Measurements from ENCODE around the gene PRAF2. TPM values are rescaled to one million over a fixed set of nuclear protein-coding genes. Genes with fewer than 3 reads are reported as not detected.
A peak's percentile ranks its signal among the peaks of the same experiment; 100 is the strongest.

PRAF2 gene
- total RNA-seq, 4 donors from 2014 or later: 2.3 to 9.5 (median 5.9) TPM

DNA sequence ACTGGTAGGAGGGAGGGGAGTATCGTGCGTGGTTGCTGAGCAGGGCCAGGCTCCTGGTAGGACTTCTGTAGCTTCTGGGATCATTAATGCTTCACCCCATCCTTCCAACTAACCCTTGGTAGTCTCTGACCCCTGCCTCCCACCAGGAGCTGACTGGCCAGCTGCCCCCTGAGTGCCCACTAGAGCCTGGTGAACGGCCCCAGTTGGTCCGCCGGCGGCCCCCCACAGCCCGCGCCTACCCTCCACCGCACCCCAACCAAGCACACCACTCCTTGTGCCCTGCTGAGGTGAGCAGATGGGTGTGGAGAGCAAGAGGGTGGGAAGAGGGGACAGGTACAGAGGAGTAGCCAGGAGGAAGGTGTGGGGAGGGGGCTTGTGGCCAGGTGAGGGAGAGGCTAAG, 10.1 kb downstream of the PRAF2 start:
- WGBS, 2 donors: no CpG with 5 or more reads among the region's 9 CpGs
- H3K4me1 ChIP-seq: peaks cover 0 to 10% (median 0%) of the 10 kb centered on the region in 3 donors
- no peaks in the 10 kb centered on the region for H3K9me3 ChIP-seq

DNA sequence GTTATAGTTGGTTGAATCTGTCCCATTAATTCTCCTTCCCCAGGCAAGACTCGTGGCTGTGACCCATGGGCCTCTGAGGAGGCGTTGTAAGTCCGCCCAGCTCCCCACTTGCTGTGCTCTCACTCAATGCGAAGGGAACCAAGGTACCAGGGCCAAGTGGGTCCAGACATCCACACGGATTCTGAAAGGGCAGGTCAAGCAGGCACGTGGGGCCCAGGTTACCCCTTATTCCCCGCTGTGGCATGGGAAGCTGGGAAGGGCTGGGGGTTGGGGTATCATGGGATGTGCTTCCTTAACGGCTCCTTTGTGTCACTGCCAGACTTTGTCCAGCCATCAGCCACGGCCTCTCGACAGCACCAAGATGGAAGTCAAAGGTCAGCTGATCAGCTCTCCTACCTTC, 11.9 kb downstream of the PRAF2 start:
- no peak overlapping the region for H3K4me3 ChIP-seq
- no peaks in the 10 kb centered on the region for H3K9me3 ChIP-seq
- H3K4me1 ChIP-seq: peaks cover 0 to 16% (median 0%) of the 10 kb centered on the region in 3 donors
- no peak overlapping the region for H3K27ac ChIP-seq
- TF ChIP-seq POLR2A (IDR thresholded peaks at IDR 0.05): no peak
- peaks cover 0 to 55% (median 0%) of the 10 kb centered on the region in 3 donors for H3K36me3 ChIP-seq
- intact Hi-C loops (cut with DNase I): no loop called here
- H3K27me3 ChIP-seq: no peaks in the 10 kb centered on the region
- DNase-seq: no peak
- WGBS, 2 donors: 70 to 92% methylated on average over 2 of the region's 10 CpGs

More for the DNA sequence above, 10.1 kb downstream of the PRAF2 start:
- Histone ChIP-seq H3K27ac (no peak overlapping the region), H3K4me3 (no peak overlapping the region), H3K36me3 (peaks cover 0 to 71% (median 0%) of the 10 kb centered on the region in 3 donors), H3K27me3 (no peaks in the 10 kb centered on the region)
- no peak for DNase-seq
- intact Hi-C loops (cut with DNase I): no loop called here
- TF ChIP-seq POLR2A (IDR thresholded peaks at IDR 0.05) (no peak), CTCF (IDR thresholded peaks at IDR 0.05) (no peak)

DNA sequence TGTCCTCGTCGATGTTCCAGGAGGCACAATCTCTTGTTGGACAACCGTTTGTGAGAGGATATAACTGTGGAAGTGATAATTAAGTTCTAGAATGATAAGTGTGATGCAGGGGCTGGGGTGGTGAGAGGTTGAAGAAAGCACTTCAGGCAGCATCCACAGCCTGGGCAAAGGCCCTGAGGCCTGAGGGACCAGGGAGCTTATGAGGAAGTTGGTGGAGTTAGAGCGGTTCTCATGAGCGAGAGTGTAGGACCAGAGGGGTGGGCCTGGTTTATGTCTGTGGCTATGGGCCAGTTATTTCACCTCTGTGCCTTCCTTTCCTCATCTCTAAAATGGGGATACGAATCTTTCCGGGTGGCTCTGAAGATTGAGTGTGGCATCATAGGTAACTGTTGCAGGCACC, 12.3 kb downstream of the PRAF2 start:
- 84 to 93% methylated on average over 6 to 7 of the region's 7 CpGs for WGBS, 2 donors
- TF ChIP-seq POLR2A (IDR thresholded peaks at IDR 0.05) (no peak), CTCF (IDR thresholded peaks at IDR 0.05) (no peak)
- intact Hi-C loops (cut with DNase I): no loop called here

GRCh38 chrX:49060914-49061313, 12.9 kb downstream of the PRAF2 start:
- Histone ChIP-seq H3K4me1 (peaks cover 0 to 16% (median 0%) of the 10 kb centered on the region in 3 donors), H3K27me3 (no peaks in the 10 kb centered on the region), H3K9me3 (no peaks in the 10 kb centered on the region), H3K4me3 (peak overlapping the region in 1 of 4 donors; percentile 57), H3K27ac (peak overlapping the region in 2 of 4 donors; percentile 88 to 89), H3K36me3 (peaks cover 0 to 45% (median 0%) of the 10 kb centered on the region in 3 donors)
- no peak for TF ChIP-seq CTCF (IDR thresholded peaks at IDR 0.05)
- TF ChIP-seq POLR2A (IDR thresholded peaks at IDR 0.05): no peak
- 67 to 70% methylated on average over 1 to 2 of the region's 3 CpGs for WGBS, 2 donors
- intact Hi-C loops (cut with DNase I): no loop called here
- no peak for DNase-seq

More for the DNA sequence above, 12.3 kb downstream of the PRAF2 start:
- H3K4me3 ChIP-seq: no peak overlapping the region
- no peak for DNase-seq
- H3K9me3 ChIP-seq: no peaks in the 10 kb centered on the region
- H3K36me3 ChIP-seq: peaks cover 0 to 51% (median 0%) of the 10 kb centered on the region in 3 donors
- no peak overlapping the region for H3K27ac ChIP-seq
- peaks cover 0 to 16% (median 0%) of the 10 kb centered on the region in 3 donors for H3K4me1 ChIP-seq
- H3K27me3 ChIP-seq: no peaks in the 10 kb centered on the region

- Histone ChIP-seq H3K27ac (peak overlapping the region; percentile 87 to 91 (median 88)), H3K4me1 (peaks cover 0 to 16% (median 0%) of the 10 kb centered on the region in 3 donors), H3K27me3 (no peaks in the 10 kb centered on the region), H3K36me3 (peaks cover 0 to 33% (median 0%) of the 10 kb centered on the region in 3 donors), H3K9me3 (no peaks in the 10 kb centered on the region), H3K4me3 (peak overlapping the region; percentile 44 to 65 (median 54))
- TF ChIP-seq POLR2A (IDR thresholded peaks at IDR 0.05): no peak
- no peak for TF ChIP-seq CTCF (IDR thresholded peaks at IDR 0.05)
- WGBS, 2 donors: 57 to 63% methylated on average over 4 to 8 of the region's 10 CpGs
- DNase-seq: no peak
- intact Hi-C loops (cut with DNase I): no loop called here
Observed at GRCh38 chrX:49059681-49060085, 14.1 kb downstream of the PRAF2 start.

Measured in esophagus squamous epithelium (tissue), 5 donors.